AG04450 (cell line): ENCODE results near the gene SPATA1. TPM values are rescaled to one million over a fixed set of nuclear protein-coding genes. Genes with fewer than 3 reads are reported as not detected.

ENCODE experiments used
- CTCF ChIA-PET: fragments of 300-600, 350-600 bp; formaldehyde crosslinking; extraction: SDS; loops from one replicate; lab custom pipeline; 2022; ENCODE audit warnings: antibody characterized with exemption, inconsistent platforms; lab: Charles Lee
- POLR2A ChIA-PET: fragments of 350-600 bp; formaldehyde crosslinking; extraction: SDS; loops from one replicate; lab custom pipeline; 2021; ENCODE audit warnings: antibody characterized with exemption, inconsistent platforms; lab: Yijun Ruan, JAX
- DNase-seq: peaks from one replicate; pipeline ENCODE4 v3.0.0-alpha.2; 2011; ENCODE audit warnings: low read depth, low spot score
- H3K27ac ChIP-seq: one replicate; pipeline ENCODE4 v1.5.1; 2012; ENCODE audit warnings: low read depth, low read length, control low read depth
- H3K27me3 ChIP-seq: one replicate; pipeline ENCODE4 v1.6.0; 2012; ENCODE audit warnings: low read length; ENCODE audit not compliant: control insufficient read depth, insufficient read depth
- H3K4me3 ChIP-seq: 2 replicates; pipeline ENCODE4 v1.5.1; 2011; ENCODE audit warnings: mild to moderate bottlenecking, low read depth, low read length, control low read depth
- H3K9me3 ChIP-seq: 2 replicates; pipeline ENCODE4 v1.5.1; 2012; ENCODE audit warnings: low read length; ENCODE audit not compliant: control insufficient read depth, insufficient read depth
- CTCF ChIP-seq: IDR thresholded peaks from 2 replicates; pipeline ENCODE4 v1.5.1; 2011; ENCODE audit warnings: low read depth, low read length, control low read depth, inconsistent platforms
- polyA plus RNA-seq: library from polyadenylated mRNA; depleted of rRNA; stranded (reverse); fragments of >200 nt; gene quantifications from 2 replicates; pipeline ENCODE4 v1.2.3, GENCODE V29; 2011

The SPATA1 gene
- polyA plus RNA-seq, 1 experiment, result 0.81 TPM

GRCh38 chr1:84603223-84603622 is 97.0 kb downstream of the SPATA1 start:
- no peak for DNase-seq
- POLR2A ChIA-PET, result interaction anchor here (0.8 to 1.0 kb wide), 2 partner anchors 29 to 97 kb away, joined by 4 to 5 read pairs; partner anchors contain the start of genes CTBS, GNG5 and SPATA1
- H3K4me3 ChIP-seq, result no peak overlapping the region

GRCh38 chr1:84603941-84604830 is 98.0 kb downstream of the SPATA1 start:
- DNase-seq, result no peak
- ChIA-PET CTCF (interaction anchor here (0.6 to 1.4 kb wide), 5 partner anchors 10 to 168 kb away, joined by 3 to 4 read pairs (median 4); no protein-coding TSS in a partner anchor), POLR2A (interaction anchor here (1.0 kb wide), 1 partner anchor 98 kb away, joined by 5 read pairs; the partner anchor contains the start of genes GNG5 and SPATA1)
- no peaks in the 10 kb centered on the region for H3K27me3 ChIP-seq
- H3K9me3 ChIP-seq, result peaks cover 16% of the 10 kb centered on the region
- H3K27ac ChIP-seq, result peak overlapping the region; percentile 62
- peak; percentile 38; the same call in 1 of the 2 replicates for TF ChIP-seq CTCF
- no peak overlapping the region for H3K4me3 ChIP-seq

More at GRCh38 chr1:84603223-84603622, 97.0 kb downstream of the SPATA1 start:
- peaks cover 16% of the 10 kb centered on the region for H3K9me3 ChIP-seq
- peak overlapping the region; percentile 53 for H3K27ac ChIP-seq
- TF ChIP-seq CTCF, result no peak
- CTCF ChIA-PET, result interaction anchor here (0.7 to 1.4 kb wide), 4 partner anchors 11 to 169 kb away, joined by 3 to 4 read pairs (median 4); no protein-coding TSS in a partner anchor
- H3K27me3 ChIP-seq, result no peaks in the 10 kb centered on the region

GRCh38 chr1:84605157-84605556 is 99.0 kb downstream of the SPATA1 start:
- DNase-seq, result no peak
- H3K4me3 ChIP-seq, result no peak overlapping the region
- TF ChIP-seq CTCF, result no peak
- POLR2A ChIA-PET, result no interaction called here
- H3K27ac ChIP-seq, result peak overlapping the region; percentile 3
- CTCF ChIA-PET, result no interaction called here
- no peaks in the 10 kb centered on the region for H3K27me3 ChIP-seq
- H3K9me3 ChIP-seq, result peaks cover 16% of the 10 kb centered on the region

GRCh38 chr1:84606977-84607376 is 100.8 kb downstream of the SPATA1 start:
- POLR2A ChIA-PET, result interaction anchor here (0.9 kb wide), 1 partner anchor 33 kb away, joined by 4 read pairs; no protein-coding TSS in a partner anchor
- H3K27ac ChIP-seq, result no peak overlapping the region
- no peak for TF ChIP-seq CTCF
- no peak for DNase-seq
- H3K27me3 ChIP-seq, result no peaks in the 10 kb centered on the region
- CTCF ChIA-PET, result interaction anchor here (0.6 to 0.8 kb wide), 2 partner anchors 23 to 147 kb away, joined by 3 read pairs; no protein-coding TSS in a partner anchor
- peaks cover 16% of the 10 kb centered on the region for H3K9me3 ChIP-seq
- H3K4me3 ChIP-seq, result no peak overlapping the region
